GM18951 (cell line): ENCODE data around the gene SEMA6A.

Source experiments
- POLR2A ChIP-seq: IDR thresholded peaks from 4 replicates; pipeline ENCODE4 v1.6.1; 2011; ENCODE audit warnings: mild to moderate bottlenecking; ENCODE audit not compliant: insufficient read length, insufficient read depth; ENCODE audit errors: extremely low read depth
- in situ Hi-C: fragments of 300-500 bp; cut with MboI; formaldehyde crosslinking; loops from one replicate; pipeline ENCODE4 v1.12.0; 2022; ENCODE audit warnings: low sequenced_read_pairs, mixed read lengths, inconsistent platforms; ENCODE audit not compliant: unreplicated experiment

The SEMA6A gene

DNA sequence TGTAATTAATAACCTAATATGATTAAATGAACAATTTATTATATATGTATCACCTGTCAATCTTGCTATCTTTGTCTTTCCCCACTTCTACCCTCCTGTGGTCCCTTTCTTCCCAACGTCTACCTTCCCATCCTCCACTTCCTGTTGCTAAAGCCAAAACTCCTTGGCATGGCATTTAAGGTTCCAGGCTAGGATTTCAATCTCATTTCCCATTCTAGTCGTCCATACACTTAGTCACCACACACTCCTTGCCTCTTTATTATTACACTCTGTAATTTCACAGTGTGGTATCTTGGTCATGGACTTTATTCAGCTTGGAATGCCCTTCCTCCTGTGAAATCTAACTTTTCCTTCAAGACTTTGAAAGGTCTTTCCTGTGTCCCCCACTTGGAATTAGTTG lies 115.3 kb downstream of the SEMA6A start:
- TF ChIP-seq POLR2A: no peak
- in situ Hi-C loops: no loop called here

- in situ Hi-C loops: no loop called here
Measured at GRCh38 chr5:116457062-116457461, 117.6 kb downstream of the SEMA6A start.

DNA sequence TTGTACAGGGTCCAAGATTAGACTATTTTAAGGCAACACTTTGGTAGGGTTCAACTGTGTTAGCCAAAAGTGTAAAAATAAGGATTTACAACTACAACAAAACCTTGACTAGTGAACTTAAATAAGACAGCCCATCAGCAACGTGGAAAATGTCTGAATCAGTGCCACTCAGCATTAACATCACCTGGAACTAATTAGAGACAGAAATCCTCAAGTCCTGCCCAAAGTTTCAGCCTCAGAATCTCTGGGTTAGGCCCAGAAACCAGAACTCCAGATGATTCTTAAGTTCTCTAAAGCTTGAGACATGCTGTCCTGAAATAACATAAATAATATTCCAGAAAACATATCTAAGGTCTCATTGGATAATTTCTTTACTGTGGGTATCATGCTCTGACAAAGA lies 118.6 kb downstream of the SEMA6A start:
- TF ChIP-seq POLR2A: no peak

More at GRCh38 chr5:116457062-116457461, 117.6 kb downstream of the SEMA6A start:
- no peak for TF ChIP-seq POLR2A

GRCh38 chr5:116455061-116455460 lies 119.6 kb downstream of the SEMA6A start:
- in situ Hi-C loops: no loop called here
- no peak for TF ChIP-seq POLR2A

More for the DNA sequence above, 118.6 kb downstream of the SEMA6A start:
- in situ Hi-C loops: no loop called here

DNA sequence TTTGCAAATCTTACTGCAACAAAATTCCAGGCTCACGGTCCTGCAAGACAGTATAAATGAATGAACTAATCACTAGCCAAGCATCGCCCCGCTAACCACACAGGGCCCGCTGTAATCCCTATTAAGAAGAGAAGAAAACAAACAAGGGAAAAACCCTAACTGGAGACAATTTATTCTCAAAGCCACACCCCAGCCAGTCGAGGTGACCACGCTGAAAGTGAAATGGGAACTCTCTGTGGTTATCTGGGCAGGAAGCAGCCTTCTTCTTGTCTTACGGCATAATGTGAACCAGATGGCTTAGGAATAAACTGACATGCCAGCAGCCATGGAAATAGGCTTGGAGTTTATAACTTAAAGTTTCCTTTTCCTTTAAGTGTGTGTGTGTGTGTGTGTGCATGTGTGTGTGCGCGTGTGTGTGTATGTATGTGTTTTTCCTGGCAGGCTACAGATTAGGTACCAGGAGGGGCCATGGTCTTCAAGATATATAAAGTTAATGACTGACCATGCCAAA lies 120.2 kb downstream of the SEMA6A start:
- in situ Hi-C loops: no loop called here
- no peak for TF ChIP-seq POLR2A

DNA sequence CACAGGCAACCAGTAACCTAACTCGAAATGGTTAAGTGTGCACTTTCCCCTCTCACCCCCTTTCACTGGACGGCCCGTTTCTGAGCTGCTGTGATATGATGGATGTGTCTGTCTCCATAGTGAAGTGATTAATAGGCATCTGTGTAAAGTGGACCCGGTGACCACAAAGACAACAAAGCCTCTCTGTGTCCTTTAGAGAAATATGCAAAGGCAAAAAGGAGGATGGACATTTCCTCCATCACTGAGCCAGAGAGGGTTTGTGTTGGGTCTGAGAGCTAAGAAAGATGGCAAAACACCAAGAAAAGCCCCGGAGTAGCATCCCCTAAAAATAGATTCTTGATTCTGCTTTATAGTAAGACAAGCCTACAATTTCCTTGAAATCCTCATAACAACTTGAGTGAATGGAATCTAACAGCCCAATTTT lies 120.6 kb downstream of the SEMA6A start:
- no peak for TF ChIP-seq POLR2A
- in situ Hi-C loops: no loop called here

GRCh38 chr5:116452774-116453368 lies 121.8 kb downstream of the SEMA6A start:
- in situ Hi-C loops: no loop called here
- no peak for TF ChIP-seq POLR2A

GRCh38 chr5:116451905-116452450 lies 122.6 kb downstream of the SEMA6A start:
- TF ChIP-seq POLR2A: no peak
- in situ Hi-C loops: no loop called here

- in situ Hi-C loops: no loop called here
- no peak for TF ChIP-seq POLR2A
Measured at GRCh38 chr5:116451066-116451465, 123.6 kb downstream of the SEMA6A start.

DNA sequence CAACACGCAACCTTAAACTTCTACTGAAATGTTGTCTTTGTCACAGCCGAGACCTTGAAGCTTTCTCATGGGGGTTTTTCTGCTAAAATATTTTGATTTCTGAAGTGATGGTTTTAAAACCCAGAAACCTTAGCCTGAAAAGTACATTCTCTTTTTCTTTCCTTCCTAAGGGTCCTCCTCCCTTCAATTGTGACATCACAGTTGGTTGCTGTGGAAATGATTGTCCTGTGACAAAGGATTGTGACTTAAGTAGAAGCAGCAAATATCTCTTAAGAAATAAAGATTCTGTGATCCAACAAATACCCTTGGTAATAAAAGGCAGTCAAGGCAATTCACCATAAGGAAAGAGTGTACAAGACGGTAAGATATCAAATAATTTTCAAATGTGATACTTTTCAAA lies 125.2 kb downstream of the SEMA6A start:
- in situ Hi-C loops: no loop called here
- TF ChIP-seq POLR2A: no peak

DNA sequence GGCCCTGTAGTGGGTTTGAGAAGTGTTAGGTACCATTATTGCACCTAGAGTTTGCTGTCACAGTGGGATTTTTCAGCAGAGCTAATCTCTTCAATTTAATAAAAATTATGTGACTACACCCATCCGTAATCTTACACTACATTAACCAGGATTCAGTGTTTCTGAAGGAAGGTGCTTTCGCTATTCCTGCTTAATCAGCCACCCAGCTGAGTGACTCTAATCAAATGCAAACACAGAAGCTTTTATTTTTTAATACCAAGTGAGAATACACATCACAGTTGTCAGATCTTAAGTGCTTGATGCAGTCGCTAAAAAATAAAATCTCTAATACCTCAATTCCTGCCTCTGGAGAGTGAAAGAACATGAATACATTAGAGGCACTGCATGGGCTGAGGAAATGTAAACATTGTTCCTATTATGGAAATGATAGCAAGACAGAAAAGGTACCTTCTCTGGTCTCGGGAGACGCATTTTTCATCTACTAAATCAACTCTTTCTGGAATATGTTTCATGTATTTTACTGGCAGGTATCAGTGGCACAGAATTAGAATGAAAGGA lies 125.7 kb downstream of the SEMA6A start:
- in situ Hi-C loops: no loop called here
- TF ChIP-seq POLR2A: no peak

DNA sequence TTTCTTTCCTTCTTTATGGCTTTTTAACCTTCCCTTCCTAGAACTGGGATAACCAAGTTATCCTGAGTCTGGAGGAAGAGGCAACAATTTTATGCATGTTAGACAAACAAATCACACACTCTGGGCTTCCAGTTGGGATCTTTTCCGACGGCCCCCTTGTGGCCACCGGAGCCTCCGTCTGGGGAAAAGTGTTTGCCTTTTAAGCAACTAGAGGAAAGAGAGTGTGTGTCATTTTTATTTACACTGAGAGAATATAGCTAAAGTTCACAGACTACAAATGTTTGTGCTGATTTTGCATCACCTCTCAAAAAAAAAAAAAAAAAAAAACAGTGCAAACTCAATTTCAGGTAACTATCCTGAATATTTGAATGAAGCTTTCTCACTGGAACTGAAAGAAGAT lies 126.2 kb downstream of the SEMA6A start:
- in situ Hi-C loops: no loop called here
- no peak for TF ChIP-seq POLR2A

DNA sequence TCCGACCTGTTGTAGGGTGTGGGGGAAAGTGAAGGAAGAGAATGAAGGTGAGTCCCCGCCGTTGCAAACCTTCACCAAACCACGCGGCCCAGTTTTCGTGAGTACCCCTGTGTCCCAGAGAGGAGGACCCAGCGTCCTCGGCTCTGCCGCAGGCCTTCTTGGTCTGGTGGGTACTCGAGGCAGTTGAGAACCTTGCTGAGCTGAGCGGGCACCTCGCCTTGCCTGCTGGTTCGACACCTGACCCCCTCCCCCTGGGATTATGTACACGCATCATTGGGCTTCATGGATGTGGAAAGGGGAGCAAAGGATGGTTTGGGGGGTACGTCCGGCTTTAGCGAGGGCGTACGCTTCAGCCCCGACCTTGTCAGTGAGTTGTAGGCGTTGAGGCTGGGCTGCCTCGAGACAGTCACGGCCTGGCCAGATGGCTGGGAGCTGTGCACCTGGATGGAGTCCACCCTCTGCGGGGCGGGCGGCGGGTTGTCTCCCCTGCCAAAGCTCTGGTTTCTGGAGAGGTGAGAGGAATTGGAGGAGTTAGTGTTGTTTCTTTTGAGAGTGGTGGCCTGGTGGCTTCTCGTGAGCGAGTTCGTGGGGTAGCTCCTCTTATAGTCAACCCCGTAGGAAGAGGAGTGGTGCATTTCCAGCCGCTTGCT lies 128.1 kb downstream of the SEMA6A start:
- no peak for TF ChIP-seq POLR2A
- in situ Hi-C loops: no loop called here

- TF ChIP-seq POLR2A: no peak
- in situ Hi-C loops: no loop called here
Measured at GRCh38 chr5:116445311-116445710, 129.3 kb downstream of the SEMA6A start.
